ENCODE measurements around the gene ZNF24. TPM values are rescaled to one million over a fixed set of nuclear protein-coding genes. Genes with fewer than 3 reads are reported as not detected.

The ZNF24 gene
- total RNA-seq, 2 donors from 2014 or later, result 36.3 to 37.6 TPM

DNA sequence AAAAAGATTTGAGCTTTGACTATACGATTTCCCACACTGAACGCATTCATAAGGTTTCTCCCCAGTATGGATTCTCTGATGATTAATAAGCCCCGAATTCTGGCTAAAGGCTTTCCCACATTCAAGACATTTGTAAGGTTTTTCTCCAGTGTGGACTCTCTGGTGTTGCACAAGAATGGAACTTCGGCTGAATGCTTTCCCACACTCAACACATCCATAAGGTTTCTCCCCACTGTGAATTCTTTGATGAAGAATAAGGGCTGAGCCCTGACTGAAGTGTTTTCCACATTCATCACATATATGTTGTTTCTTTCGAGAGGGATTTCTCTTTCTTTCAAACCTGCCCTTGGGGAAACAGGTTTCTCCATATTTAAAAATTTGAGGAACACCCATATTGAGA is 6.9 kb downstream of the ZNF24 start:
- peaks cover 9% of the 10 kb centered on the region for H3K36me3 Mint-ChIP-seq (ENCODE audit: low read depth)

DNA sequence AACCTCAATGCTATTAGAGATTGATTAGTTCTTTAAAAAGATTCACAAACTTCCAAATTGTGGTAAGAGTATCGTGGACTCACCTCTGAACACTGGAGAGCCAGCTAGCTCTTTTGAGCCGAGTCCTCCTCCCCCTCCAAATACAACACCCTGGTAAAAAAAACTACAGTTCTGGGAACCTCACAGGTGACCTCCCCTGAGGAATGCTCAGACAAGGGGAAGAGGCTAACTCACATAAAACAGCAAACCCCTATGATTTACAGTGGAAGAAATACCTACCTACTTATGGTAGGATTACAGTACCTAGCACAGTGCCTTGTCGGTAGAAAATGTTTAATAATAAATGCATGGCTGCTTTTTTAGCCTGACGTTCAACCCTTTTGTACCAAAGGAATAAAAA is 8.4 kb downstream of the ZNF24 start:
- H3K27me3 Mint-ChIP-seq, result no peaks in the 10 kb centered on the region
- no peak for ATAC-seq (replicated peaks)
- H3K27ac Mint-ChIP-seq, result no peak overlapping the region
- no peaks in the 10 kb centered on the region for H3K9me3 Mint-ChIP-seq
- H3K4me1 Mint-ChIP-seq, result peaks cover 10% of the 10 kb centered on the region
- H3K4me3 Mint-ChIP-seq, result no peak overlapping the region
- H3K36me3 Mint-ChIP-seq (ENCODE audit: low read depth), result no peaks in the 10 kb centered on the region

More for the DNA sequence above, 6.9 kb downstream of the ZNF24 start:
- Mint-ChIP-seq H3K27ac (peak overlapping the region; percentile 46), H3K27me3 (no peaks in the 10 kb centered on the region), H3K4me1 (peaks cover 10% of the 10 kb centered on the region), H3K4me3 (no peak overlapping the region), H3K9me3 (no peaks in the 10 kb centered on the region)
- ATAC-seq (replicated peaks), result no peak

DNA sequence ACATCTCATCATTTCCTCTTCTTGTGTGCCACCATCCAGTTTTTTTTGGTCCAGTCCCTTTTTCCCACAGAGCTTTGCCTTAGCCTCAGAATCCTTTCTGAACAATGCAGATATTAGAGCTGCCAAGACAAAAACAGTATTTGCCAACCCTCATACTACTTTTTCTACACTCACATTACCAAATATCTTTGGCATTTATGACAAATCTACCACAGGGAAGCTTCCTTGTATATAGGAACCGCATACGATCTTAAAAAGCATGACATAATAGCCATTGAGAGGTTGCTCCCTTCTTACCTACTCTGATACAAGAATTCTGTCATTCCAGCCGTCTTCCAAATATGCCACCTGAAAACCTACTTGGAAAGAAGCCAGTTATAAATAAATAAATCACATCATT is 9.4 kb downstream of the ZNF24 start:
- Mint-ChIP-seq H3K9me3 (no peaks in the 10 kb centered on the region), H3K36me3 (ENCODE audit: low read depth) (no peaks in the 10 kb centered on the region), H3K4me3 (no peak overlapping the region), H3K27me3 (no peaks in the 10 kb centered on the region), H3K27ac (peak overlapping the region; percentile 20), H3K4me1 (peaks cover 5% of the 10 kb centered on the region)
- no peak for ATAC-seq (replicated peaks)

DNA sequence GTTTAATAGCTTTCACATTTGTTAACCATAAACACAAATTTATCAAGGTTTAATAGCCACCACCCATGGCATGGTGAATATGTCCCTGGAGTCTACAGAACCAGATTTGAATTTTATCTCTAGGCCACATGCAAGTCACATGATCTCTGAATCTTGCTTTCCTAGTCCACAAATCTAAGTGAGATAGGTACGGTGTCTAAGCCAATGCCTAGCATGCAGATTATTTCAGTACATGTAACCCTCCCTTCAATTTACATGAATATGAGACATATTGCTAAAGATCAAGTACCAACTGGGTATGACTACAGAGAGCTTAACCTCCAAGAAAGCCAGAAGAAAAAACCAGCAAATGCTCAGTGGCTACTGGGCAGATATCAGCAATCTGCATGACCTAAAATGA is 10.0 kb downstream of the ZNF24 start:
- Mint-ChIP-seq H3K9me3 (no peaks in the 10 kb centered on the region), H3K36me3 (ENCODE audit: low read depth) (no peaks in the 10 kb centered on the region), H3K4me3 (no peak overlapping the region), H3K4me1 (peaks cover 5% of the 10 kb centered on the region), H3K27ac (no peak overlapping the region), H3K27me3 (no peaks in the 10 kb centered on the region)
- no peak for ATAC-seq (replicated peaks)

DNA sequence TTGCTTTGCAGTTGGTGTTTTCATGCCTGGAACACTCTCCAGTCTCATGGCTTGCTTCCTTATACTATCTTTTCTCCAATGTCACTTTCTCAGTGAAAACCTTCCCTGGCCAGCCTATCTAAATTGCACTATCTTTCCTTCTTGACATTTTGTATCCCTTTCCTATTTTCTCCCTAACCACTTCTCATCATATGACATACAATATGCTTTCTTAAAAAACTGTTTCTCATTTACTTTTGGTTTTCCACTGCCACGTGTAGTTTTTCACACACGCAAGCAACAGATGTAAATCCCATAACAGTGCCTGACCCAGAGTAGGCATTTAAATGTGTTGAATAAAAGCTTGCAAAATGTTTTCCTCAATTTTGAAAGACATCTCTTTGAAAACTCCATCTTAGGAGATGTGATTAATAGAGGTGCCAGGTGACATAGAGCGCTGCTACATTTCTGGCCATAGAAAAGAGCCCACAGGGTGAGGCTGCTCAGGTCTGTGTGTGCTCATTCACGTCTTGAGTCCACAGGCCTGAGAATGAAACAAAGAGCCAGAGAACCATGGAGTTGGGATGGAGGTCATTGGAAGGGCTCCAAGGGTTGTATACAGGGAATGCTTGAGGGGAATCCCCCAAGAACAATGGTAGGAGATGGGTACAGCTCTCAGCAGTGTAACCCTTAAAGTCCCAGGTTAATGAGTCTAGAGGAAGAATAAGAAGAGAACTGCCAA is 12.7 kb downstream of the ZNF24 start:
- no peak overlapping the region for H3K27ac Mint-ChIP-seq
- no peaks in the 10 kb centered on the region for H3K9me3 Mint-ChIP-seq
- no peaks in the 10 kb centered on the region for H3K36me3 Mint-ChIP-seq (ENCODE audit: low read depth)
- H3K27me3 Mint-ChIP-seq, result no peaks in the 10 kb centered on the region
- no peak for ATAC-seq (replicated peaks)
- peaks cover 5% of the 10 kb centered on the region for H3K4me1 Mint-ChIP-seq
- H3K4me3 Mint-ChIP-seq, result no peak overlapping the region

DNA sequence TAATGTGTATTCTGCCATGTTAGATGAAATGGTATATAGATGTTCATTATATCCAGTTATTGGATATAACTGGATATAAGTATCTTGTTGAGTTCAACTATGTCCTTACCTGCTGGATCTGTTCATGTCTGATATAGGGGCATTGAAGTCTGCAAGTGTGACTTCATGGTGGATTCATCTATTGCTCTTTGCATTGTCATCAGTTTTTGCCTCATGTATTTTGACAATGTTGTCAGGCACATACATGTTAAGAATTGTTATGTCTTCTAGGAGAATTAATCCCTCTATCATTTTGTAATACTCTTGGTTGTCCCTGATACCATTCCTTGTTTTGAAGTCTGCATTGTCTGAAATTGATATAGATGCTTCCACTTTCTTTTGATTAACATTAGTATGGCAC is 15.4 kb downstream of the ZNF24 start:
- Mint-ChIP-seq H3K4me3 (no peak overlapping the region), H3K4me1 (peaks cover 5% of the 10 kb centered on the region), H3K36me3 (ENCODE audit: low read depth) (no peaks in the 10 kb centered on the region), H3K27me3 (no peaks in the 10 kb centered on the region), H3K27ac (no peak overlapping the region), H3K9me3 (no peaks in the 10 kb centered on the region)
- ATAC-seq (replicated peaks), result no peak

DNA sequence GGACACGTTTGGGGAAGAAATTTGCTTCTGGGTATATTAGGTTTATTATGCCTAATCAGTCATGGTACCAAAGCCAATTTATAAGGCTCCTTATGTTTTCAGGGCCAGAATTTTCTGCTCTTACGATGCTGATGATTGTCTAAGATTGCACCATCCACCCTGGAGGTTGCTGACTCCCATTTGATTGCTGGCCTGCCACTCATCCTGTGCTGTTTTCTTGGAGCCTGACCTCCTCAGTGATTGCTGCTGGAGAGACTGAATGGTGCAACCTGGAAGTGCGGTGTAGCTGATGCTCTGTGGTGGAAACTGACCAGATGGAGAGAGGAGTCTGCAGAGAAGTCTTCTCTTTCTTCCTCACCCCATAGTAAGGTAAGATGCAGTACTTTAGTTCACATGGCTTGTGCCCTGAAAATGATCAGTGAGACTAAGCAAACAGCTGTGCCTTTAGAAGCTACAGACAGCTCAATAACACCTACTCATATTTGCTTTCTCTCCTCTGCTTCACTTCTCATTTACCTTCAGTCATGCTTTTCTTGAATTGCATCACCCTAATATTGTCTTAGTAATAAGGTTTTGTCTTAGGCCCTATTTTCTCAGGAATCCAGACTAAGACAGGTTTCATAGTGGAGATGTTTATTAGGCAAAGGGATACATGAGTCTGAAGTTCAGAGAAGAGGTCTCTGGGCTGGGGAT is 17.4 kb downstream of the ZNF24 start:
- no peaks in the 10 kb centered on the region for H3K27me3 Mint-ChIP-seq
- H3K4me1 Mint-ChIP-seq, result no peaks in the 10 kb centered on the region
- no peaks in the 10 kb centered on the region for H3K36me3 Mint-ChIP-seq (ENCODE audit: low read depth)
- no peak overlapping the region for H3K27ac Mint-ChIP-seq
- no peaks in the 10 kb centered on the region for H3K9me3 Mint-ChIP-seq
- no peak overlapping the region for H3K4me3 Mint-ChIP-seq
- ATAC-seq (replicated peaks), result no peak

DNA sequence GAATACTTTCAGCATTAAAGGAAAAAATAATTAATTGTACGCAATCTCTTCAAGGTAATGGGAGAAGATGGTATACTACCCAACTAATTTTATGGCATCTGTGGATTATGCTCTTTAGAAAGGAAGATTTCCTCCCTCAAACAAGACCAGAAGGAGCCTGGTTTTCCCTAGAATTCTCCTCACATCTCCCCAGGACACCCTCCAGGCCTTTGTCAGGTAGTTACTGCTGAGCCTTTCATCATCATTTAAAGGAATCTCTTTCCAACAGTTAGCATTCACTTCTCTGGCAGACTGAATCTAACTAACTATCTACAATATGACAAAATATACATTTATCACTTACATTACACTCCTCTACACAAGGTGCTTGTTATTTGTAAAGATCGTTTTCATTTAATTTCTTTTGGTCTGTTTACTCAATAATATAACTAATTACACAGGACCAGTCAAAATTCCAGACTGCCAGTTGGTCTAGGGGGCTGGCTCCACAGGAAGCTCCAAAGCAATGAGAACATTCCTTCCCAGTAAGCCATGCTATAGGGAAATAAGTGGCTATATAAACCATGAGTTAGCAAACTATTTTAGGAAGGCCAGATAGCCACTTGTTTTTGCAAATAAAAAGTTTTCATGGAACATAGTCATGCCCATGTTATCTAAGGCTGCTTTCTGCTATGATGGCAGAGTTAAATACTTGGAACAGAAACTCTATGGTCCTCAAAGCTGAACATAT is 19.1 kb downstream of the ZNF24 start:
- H3K36me3 Mint-ChIP-seq (ENCODE audit: low read depth), result no peaks in the 10 kb centered on the region
- no peaks in the 10 kb centered on the region for H3K27me3 Mint-ChIP-seq
- no peak overlapping the region for H3K4me3 Mint-ChIP-seq
- H3K4me1 Mint-ChIP-seq, result no peaks in the 10 kb centered on the region
- no peak overlapping the region for H3K27ac Mint-ChIP-seq
- no peaks in the 10 kb centered on the region for H3K9me3 Mint-ChIP-seq
- no peak for ATAC-seq (replicated peaks)

DNA sequence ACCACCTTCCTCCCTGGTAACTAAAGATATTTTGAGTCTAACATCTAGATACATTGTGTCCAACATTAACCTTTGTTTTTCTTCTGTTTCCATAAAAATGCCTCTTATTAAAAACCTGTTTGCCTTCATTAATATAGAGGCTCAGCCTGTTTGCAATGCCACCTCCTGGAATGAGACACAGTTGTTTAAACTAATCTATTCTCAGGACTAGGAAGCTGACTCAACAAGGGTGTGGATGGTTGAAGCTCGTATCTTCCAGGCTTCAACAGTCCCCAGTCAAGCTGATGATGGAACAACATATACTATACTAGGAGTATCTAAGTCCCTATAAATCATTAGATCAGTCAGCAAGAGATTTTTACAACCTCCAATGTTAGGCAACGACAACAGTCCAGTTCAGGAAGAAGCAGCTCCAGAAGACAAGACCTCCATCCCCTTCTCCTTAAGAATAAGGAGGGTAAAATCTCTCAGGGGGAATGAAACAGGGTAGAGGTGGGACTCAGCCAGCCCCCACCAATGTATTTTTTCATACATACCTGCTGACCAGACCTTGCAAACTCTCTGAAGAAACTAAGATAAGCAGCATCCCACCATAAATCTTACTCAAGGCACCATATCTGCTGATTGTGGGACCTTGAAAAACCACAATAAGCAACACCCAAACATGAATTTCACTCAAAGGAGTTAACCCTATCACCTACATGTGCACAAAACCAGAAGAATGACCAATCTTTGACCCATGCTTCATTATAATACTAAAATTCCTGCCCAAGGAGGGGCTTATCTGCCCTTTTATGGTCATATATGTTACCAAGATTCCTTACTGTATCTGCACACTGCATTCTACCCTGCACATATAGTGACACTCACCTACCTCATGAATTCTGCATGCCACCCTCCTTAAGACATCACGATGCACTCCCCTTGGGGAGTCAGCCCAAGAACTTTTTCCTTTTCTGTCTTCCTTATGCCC is 21.4 kb downstream of the ZNF24 start:
- Mint-ChIP-seq H3K36me3 (ENCODE audit: low read depth) (no peaks in the 10 kb centered on the region), H3K27me3 (no peaks in the 10 kb centered on the region), H3K27ac (no peak overlapping the region), H3K4me1 (no peaks in the 10 kb centered on the region), H3K9me3 (no peaks in the 10 kb centered on the region), H3K4me3 (no peak overlapping the region)
- no peak for ATAC-seq (replicated peaks)

DNA sequence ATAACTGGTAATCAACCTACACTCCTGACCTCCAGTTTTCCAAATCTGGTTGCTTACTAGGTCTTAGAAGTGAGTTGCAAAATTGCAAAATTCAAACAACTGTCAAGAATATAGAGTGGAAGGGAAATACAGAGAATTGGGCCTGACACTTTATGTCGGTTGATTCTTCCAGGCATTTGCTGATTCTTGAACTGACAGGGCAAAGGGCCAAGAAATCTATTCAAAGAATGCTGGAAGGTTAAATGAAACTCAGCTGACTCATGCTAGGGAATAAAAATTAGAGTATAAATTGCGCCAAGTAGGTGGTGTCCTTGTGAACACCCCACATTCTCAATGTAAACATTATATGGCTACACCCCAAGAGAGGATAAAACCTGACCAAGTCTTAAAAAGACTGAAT is 32.7 kb downstream of the ZNF24 start:
- Mint-ChIP-seq H3K4me3 (no peak overlapping the region), H3K27me3 (no peaks in the 10 kb centered on the region), H3K4me1 (no peaks in the 10 kb centered on the region), H3K27ac (no peak overlapping the region), H3K36me3 (ENCODE audit: low read depth) (peaks cover 21% of the 10 kb centered on the region), H3K9me3 (peaks cover 37% of the 10 kb centered on the region)
- no peak for ATAC-seq (replicated peaks)

DNA sequence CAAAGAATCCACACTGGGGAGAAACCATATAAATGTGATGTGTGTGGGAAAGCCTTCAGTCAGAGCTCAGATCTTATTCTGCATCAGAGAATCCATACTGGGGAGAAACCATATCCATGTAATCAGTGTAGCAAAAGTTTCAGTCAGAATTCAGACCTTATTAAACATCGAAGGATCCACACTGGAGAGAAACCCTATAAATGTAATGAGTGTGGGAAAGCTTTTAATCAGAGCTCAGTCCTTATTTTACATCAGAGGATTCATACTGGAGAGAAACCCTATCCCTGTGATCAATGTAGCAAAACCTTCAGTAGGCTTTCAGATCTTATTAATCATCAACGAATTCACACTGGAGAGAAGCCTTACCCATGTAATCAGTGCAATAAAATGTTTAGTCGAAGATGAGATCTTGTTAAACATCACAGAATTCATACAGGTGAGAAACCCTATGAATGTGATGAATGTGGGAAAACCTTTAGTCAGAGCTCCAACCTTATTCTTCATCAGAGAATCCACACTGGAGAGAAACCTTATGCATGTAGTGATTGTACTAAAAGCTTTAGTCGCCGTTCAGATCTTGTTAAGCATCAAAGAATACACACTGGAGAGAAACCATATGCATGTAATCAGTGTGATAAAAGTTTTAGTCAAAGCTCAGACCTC is 37.5 kb downstream of the ZNF24 start:
- ATAC-seq (replicated peaks), result no peak
- peaks cover 68% of the 10 kb centered on the region for H3K36me3 Mint-ChIP-seq (ENCODE audit: low read depth)
- no peak overlapping the region for H3K27ac Mint-ChIP-seq
- no peak overlapping the region for H3K4me3 Mint-ChIP-seq
- no peaks in the 10 kb centered on the region for H3K27me3 Mint-ChIP-seq
- H3K9me3 Mint-ChIP-seq, result peaks cover 41% of the 10 kb centered on the region
- H3K4me1 Mint-ChIP-seq, result no peaks in the 10 kb centered on the region

DNA sequence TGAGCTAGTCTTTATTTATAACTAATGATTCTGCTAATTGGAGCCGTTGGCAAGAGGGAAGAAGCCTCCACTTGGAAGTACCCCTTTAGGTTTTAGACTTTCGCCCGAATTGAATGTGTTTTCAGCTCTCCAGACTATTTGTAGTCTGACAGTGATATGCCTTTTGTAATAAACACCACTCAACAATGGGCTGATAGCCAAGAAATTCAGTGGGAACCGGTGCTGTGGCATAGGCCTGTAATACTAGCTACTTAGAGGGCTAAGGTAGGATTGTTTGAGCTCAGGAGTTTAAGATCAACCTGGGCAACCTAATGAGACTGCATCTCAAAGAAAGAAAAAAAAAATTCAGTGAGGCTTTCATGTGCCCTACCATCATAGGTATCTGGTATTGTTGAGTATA is 40.6 kb downstream of the ZNF24 start:
- no peaks in the 10 kb centered on the region for H3K4me1 Mint-ChIP-seq
- H3K27me3 Mint-ChIP-seq, result no peaks in the 10 kb centered on the region
- no peak overlapping the region for H3K27ac Mint-ChIP-seq
- H3K4me3 Mint-ChIP-seq, result no peak overlapping the region
- H3K36me3 Mint-ChIP-seq (ENCODE audit: low read depth), result peaks cover 94% of the 10 kb centered on the region
- peaks cover 34% of the 10 kb centered on the region for H3K9me3 Mint-ChIP-seq
- no peak for ATAC-seq (replicated peaks)

DNA sequence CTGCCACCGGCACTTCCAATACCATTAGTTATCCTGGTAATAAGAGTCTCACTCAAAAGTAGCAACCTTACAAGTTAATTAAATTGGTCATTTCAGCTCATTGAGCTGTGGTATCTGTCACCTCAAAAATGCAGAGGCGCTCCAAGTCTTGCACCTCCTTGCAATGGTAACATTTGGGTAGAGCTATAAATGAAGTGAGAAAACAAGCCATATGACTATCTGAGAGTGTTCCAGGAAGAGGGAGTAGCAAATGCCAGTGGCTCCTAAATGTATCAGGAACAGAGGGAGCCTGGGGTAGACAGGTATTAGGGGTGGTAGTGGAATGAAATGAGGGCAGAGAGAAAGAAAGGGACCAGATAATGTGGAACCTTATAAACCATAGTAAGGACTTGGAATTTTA is 48.2 kb downstream of the ZNF24 start:
- Mint-ChIP-seq H3K27me3 (no peaks in the 10 kb centered on the region), H3K27ac (no peak overlapping the region), H3K4me3 (no peak overlapping the region), H3K9me3 (peaks cover 7% of the 10 kb centered on the region), H3K4me1 (peaks cover 9% of the 10 kb centered on the region), H3K36me3 (ENCODE audit: low read depth) (peaks cover 95% of the 10 kb centered on the region)
- ATAC-seq (replicated peaks), result no peak

DNA sequence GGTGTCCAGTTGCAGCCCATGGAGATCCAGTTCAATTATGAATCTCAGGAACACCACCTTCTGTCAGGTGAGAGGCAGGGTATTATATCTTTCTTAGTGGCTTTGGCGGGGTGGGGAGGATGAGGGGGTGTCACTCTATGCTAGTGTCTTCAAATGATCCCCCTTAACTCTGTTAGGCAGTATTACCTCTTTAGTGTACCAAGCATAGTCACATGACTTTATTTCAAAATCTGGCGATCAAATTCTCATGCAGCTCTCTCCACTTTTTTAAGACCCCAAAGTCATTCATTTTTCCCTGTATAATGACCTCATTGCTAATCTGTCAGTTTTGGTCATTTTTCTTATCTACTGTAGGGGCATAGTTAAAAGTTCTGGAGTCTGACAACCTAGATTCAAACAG is 53.1 kb downstream of the ZNF24 start:
- no peak for ATAC-seq (replicated peaks)
- peak overlapping the region; percentile 98 for H3K27ac Mint-ChIP-seq
- H3K9me3 Mint-ChIP-seq, result no peaks in the 10 kb centered on the region
- peaks cover 58% of the 10 kb centered on the region for H3K36me3 Mint-ChIP-seq (ENCODE audit: low read depth)
- peak overlapping the region; percentile 98 for H3K4me3 Mint-ChIP-seq
- no peaks in the 10 kb centered on the region for H3K27me3 Mint-ChIP-seq
- peaks cover 17% of the 10 kb centered on the region for H3K4me1 Mint-ChIP-seq
